Activated CD8-positive, alpha-beta memory T cell treated with anti-CD3 and anti-CD28 coated beads, Interleukin-2, amount 50 U/mL, for 4 hours (primary cell): ENCODE data around the gene EDC4.
"Not testable (repeated sequence)": the region's sequence is repeated elsewhere in the genome, so short reads cannot be mapped to it uniquely, and the experiment has no call there.

Experiments
- DNase-seq: peaks from one replicate; pipeline ENCODE4 v3.0.0-alpha.2; 2020

Gene EDC4, protein sequence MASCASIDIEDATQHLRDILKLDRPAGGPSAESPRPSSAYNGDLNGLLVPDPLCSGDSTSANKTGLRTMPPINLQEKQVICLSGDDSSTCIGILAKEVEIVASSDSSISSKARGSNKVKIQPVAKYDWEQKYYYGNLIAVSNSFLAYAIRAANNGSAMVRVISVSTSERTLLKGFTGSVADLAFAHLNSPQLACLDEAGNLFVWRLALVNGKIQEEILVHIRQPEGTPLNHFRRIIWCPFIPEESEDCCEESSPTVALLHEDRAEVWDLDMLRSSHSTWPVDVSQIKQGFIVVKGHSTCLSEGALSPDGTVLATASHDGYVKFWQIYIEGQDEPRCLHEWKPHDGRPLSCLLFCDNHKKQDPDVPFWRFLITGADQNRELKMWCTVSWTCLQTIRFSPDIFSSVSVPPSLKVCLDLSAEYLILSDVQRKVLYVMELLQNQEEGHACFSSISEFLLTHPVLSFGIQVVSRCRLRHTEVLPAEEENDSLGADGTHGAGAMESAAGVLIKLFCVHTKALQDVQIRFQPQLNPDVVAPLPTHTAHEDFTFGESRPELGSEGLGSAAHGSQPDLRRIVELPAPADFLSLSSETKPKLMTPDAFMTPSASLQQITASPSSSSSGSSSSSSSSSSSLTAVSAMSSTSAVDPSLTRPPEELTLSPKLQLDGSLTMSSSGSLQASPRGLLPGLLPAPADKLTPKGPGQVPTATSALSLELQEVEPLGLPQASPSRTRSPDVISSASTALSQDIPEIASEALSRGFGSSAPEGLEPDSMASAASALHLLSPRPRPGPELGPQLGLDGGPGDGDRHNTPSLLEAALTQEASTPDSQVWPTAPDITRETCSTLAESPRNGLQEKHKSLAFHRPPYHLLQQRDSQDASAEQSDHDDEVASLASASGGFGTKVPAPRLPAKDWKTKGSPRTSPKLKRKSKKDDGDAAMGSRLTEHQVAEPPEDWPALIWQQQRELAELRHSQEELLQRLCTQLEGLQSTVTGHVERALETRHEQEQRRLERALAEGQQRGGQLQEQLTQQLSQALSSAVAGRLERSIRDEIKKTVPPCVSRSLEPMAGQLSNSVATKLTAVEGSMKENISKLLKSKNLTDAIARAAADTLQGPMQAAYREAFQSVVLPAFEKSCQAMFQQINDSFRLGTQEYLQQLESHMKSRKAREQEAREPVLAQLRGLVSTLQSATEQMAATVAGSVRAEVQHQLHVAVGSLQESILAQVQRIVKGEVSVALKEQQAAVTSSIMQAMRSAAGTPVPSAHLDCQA (N-terminal part only)

DNA sequence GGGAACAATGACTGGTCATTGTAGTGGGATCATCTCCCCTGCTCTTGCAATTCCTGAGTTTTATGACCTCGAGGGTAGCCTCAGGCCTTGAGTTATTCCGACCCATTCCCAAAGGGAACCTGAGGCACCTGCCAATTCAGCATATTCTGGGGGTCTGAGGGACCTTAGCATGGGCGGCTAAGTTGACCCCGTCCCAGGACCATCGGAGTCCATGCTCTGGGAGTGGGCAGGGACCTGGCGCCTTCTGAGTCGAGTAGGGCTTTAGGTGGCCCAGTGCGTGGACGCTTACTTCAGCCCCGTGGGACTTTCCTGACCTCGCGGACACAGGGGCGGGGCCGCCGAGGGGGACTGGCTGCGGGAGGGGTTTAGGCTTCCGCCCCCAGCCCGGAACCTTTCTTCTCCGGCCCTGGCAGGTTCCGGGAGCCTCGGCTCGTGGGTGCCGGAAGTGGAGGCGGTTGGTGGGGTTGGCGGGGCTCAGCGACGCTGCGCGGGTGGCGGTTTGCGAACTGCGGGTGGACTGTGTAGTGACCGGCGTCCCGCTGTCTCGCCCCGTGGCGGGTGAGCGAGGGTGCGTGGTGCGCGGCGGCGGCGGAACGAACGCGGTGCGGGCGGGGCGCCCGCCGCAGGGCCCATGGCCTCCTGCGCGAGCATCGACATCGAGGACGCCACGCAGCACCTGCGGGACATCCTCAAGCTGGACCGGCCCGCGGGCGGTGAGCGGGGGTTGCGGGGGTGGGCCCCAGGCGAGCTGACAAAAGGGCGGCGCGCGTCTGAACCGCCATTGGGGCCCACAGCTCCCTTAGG is at the start of gene EDC4:
EDC4 (plus strand) TSS at position 422 of the 804 bp plus-strand sequence; CDS start at position 632, 210 bp downstream.
- DNase-seq = peak; percentile 84

DNA sequence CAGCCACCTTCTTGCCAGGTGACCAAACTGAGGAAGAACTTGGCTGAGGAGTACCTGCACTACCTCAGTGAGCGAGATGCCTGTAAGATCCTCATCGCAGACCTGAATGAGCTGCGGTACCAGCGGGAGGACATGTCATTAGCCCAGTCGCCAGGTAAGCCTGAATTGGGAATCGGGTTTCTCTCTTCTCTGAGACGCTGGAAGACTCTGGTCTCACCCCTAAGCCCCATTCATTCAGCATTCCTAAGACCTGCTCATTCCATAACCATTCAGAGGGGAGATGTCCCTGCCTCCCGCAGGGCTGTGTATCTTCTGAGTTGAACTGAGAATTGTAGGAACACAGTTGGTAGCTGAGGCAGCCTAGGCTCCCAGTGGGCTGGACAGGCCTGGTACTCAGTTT is 47.7 kb upstream of the EDC4 start:
- no peak for DNase-seq

DNA sequence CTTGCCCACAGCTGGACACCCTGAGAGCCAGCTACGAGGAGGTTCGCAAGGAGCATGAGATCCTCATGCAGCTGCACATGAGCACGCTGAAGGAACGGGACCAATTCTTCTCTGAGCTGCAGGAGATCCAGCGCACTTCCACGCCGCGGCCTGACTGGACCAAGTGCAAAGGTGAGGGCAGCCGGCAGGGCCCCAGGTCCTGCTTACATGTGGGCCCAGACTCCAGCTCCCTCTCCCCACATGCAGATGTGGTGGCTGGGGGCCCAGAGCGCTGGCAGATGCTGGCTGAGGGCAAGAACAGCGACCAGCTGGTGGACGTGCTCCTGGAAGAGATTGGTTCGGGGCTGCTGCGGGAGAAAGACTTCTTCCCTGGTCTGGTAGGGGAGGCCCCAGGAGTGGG is 46.9 kb upstream of the EDC4 start:
- DNase-seq = no peak

DNA sequence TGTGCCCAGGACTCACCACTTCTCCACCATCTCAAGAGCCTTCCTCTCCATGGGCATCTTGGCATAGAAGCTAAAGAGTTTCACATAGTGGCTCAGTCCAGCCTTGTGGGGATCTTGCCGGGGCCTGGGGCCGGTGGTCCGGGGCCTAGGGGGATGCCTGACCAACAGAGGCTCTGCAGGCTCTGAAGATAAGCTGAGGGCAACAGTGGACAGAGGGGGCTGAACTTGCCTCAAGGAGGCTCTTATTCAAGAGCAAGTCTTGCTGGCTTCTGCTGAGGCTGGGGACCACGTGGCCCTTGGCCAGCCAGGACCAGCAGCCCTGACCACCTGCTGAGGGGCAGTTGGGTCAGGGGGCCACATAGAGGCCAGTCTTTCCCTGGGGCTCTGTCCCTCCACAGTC is 44.2 kb upstream of the EDC4 start:
- no peak for DNase-seq

DNA sequence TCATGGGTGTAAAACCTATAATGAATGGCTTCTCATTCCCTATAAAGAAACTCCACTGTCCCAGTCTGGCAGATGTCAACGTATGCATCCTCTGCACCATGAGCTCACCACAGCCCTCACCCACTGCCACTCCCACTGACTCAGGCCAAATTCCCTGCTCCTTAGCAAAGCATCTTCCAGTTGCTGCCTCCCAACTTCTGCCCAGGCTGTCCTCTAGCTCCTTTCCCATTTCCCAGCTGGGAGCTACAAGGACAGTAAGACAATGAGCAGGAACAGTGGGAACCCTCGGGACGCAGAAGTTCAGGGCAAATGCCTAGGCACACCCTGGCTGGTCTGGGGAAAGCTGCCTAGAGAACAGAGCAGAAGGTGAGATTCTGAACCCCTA is 39.8 kb upstream of the EDC4 start:
- DNase-seq = no peak

DNA sequence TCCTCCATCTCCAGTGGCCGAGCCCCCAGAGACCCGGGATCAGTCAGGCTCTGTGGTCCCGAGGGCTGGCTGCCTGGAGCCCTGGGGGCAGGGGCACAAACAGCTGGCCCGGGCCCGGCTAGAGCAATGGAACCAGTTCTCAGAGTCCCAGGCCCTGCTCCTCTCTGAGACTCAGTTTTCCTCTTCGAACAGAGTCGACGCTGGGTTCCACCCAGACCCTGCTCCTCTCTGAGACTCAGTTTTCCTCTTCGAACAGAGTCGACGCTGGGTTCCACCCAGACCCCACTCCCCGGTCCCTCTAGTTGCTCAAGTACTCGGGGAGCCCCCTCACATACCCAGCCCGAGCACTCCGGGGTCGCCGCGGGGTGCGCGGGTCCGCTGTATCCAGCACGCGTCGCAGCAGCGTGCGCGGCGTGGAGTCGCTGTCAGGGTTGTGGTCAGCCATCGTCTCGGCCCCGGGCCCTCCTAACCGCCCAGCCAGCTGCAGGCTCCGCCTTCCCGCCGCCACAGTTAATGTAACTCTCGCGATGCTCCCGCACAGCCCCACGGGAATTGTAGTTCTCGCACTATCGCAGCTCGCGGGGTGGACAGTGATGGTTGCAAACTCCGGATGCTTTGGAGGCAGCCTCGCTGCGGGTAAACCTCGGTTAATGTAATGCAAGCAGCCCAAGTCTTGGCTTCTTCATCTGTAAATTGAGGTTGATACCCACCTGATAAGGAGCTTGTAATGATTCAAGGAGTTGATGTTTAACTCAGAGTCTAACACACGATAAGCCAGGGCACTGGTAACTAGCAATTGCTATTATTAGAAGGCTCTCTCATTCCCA is 39.2 kb upstream of the EDC4 start:
- DNase-seq = peak; percentile 92

DNA sequence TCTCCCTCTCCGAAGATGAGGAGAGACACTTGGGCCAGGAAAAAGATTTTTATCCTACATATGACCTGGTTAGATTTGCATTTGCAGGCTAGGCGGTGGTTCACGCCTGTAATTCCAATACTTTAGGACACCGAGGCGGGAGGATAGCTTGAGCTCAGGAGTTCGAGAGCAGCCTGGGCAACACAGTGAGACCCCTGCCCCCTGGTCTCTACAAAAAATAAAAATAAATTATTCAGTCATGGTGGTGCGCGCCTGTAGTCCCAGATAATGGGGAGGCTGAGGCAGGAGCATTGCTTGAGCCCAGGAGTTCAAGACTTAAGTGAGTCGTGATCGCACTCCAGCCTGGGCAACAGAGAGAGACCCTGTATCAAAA is 38.6 kb upstream of the EDC4 start:
- no peak for DNase-seq

DNA sequence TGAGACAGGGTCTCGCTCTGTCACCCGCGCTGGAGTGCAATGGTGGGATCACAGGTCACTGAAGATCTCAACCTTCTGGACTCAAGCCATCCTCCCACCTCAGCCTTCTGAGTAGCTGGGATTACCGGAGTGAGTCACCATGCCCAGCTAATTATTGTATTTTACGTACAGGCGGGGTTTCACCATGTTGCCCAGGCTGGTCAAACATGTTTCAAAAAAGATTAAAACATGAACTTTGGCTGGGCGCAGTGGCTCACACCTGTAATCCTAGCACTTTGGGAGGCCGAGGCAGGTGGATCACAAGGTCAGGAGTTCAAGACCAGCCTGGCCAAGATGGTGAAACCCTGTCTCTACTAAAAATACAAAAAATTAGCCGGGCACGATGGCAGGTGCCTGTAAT is 35.7 kb upstream of the EDC4 start:
- DNase-seq = not testable (repeated sequence)

DNA sequence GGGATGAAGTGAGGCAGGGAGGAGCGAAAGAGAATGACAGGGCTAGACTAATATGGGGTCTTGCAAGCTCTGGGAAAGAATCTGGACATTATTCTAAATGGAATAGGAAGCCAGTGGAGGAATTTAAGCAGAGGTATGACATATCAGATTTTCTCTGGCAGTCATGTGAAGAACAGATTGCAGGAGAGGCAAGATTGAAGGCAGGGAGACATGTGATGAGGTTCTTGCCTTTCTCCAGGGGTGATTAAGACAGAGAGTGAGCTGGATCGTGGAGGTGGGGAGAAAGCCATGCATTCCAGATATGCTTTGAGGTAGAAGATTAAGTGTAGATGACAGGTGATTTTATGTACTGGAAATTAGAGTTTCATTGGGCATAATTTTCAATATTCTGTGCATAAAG is 35.0 kb upstream of the EDC4 start:
- no peak for DNase-seq

DNA sequence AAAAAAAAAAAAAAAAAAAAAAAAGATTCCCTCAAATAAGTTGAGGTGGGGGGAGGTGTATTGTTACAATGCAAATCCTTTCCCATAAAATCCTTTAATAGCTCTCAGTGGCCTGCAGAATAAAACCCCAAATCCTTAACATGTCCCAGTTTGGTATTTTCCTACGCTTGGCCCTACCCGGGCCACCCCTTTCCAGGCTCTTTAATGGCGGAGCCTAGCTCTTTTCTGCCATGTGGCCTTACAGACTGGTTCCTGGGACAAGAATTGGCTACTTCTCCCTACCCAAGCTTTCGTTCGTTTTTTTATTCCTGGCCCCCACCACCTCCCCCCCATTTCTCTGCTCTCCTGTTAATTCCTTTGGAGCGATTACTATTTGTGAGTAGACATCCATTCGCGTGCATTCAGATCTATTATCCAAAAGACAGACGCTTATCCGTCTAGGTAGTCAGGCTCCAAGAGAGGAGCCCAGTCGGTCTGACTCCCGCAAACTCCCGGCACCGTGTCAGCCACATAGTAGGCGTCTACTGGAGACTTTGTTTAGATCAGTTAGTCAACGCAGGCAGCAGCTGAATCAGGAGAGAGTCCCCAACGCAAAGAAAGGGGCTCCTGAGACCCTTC is 31.5 kb upstream of the EDC4 start:
- DNase-seq = no peak

DNA sequence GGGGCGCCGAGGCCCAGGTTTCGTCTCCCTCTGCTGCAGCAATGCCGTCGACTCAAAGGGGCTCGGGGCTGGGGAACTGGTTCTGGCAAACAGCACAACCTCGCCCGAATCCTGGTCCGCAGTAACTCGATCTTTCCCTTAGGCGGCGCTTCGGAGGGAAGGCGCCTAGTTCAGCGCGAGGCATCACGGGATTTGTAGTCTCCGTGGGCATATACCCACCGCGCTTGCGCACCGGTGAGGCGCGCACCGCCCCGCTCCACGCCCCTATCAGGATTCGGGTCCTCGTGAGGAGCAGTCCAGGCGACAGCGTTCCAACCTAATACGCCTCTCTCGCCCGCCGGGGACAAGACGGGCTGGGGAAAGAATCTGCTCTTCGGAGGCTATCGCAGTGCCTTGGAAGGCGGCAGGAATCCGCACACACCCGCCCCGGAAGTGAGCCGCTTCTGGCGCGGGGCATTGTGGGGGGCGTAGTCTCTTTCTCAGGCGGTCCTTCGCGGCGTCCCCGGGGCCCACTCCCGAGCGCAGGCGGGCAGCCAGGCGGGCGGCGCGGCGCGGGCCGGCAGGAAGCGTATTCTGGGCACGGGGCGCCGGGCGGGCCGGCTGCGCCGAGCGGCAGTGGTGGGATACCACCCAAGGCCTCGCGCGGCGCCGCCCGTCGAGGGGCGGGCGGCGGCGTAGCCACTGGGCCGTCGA is 30.9 kb upstream of the EDC4 start, which contains the start of gene THAP11:
THAP11 (plus strand) TSS at position 505 of the 693 bp plus-strand sequence. CDS start 235 bp downstream, outside the sequence.
- DNase-seq = peak; percentile 93

DNA sequence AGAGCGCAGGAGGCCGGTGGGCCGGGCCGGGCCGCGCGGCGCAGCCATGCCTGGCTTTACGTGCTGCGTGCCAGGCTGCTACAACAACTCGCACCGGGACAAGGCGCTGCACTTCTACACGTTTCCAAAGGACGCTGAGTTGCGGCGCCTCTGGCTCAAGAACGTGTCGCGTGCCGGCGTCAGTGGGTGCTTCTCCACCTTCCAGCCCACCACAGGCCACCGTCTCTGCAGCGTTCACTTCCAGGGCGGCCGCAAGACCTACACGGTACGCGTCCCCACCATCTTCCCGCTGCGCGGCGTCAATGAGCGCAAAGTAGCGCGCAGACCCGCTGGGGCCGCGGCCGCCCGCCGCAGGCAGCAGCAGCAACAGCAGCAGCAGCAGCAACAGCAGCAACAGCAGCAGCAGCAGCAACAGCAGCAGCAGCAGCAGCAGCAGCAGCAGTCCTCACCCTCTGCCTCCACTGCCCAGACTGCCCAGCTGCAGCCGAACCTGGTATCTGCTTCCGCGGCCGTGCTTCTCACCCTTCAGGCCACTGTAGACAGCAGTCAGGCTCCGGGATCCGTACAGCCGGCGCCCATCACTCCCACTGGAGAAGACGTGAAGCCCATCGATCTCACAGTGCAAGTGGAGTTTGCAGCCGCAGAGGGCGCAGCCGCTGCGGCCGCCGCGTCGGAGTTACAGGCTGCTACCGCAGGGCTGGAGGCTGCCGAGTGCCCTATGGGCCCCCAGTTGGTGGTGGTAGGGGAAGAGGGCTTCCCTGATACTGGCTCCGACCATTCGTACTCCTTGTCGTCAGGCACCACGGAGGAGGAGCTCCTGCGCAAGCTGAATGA is 30.1 kb upstream of the EDC4 start:
- DNase-seq = peak; percentile 54

DNA sequence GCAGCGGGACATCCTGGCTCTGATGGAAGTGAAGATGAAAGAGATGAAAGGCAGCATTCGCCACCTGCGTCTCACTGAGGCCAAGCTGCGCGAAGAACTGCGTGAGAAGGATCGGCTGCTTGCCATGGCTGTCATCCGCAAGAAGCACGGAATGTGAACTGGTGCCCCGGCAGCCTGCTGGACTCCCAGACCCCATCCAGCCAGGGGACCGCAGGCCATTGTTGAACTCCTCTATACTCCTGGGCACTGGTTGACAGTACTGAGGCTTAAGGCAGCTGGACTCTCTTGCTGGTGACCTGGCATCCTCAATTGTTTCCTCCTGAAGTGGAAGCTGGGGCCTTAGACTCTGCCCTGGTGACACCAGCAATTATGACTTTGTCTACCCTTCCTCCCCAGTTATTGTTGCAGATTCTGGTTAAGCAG is 29.5 kb upstream of the EDC4 start:
- DNase-seq = no peak

DNA sequence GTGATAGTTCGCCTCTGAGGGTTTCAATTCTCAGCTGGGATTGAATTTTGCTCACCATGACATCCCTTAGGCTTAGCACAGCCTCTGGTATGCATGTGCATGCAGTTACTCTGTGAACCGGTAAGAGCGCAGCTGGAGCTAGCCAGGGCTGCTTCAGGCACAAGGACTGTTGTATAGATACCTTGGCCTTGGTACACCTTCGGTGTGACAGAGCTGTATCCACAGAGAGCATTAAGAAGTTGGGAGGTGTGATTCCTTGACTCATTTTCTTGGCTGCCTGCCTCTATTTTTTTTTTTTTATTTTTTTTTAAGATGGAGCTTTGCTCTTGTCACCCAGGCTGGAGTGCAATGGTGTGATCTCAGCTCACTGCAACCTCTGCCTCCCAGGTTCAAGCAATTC is 28.4 kb upstream of the EDC4 start:
- no peak for DNase-seq

DNA sequence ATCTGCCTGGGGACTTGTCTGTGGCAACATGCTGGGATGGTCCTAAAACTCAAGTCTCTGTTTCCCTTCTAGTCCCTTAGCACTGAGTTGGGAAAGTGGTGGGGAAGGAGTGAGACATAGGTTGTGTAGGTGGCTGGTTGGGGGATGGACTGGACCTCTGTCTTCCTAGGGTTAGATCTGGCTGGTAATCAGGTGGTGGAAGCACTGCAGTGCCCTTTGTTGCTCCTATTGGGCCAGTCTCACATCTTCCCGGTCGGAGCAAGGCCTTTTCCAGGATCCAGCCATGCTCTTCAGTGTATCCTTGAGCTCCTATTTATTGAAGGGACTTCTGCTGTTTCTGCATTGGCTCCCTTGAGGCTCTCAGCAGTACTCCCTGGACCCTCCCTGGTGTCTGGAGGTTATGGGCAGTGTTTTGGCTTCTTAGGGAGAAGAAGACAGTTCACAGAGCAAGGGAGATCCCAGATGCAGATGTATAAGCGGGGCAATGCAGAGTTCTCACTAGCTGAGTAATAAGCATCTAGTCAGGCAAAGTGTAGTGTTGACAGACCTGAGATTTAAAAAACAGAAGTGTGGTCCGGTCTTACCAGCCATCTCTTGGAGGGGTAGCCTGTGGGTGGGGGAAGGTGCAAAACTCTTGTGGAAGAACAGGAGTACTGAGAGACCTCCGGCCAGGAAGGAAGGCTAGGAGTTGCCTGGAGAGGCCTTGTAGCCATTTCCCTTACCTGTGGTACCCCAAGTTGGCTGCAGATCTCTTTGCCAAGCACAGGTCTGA is 27.4 kb upstream of the EDC4 start:
- DNase-seq = no peak

DNA sequence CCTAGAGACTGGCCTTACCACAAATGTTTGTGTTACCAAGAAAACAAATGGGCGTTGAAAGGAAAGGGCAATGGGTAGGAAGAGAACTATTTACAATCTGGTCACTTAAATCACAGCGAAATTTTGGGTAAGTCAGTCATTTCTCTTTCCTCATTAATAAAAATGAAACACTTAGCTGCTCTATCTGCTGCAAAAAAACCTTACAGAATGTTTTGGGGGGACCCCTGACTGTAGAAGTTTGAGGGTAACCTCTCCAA is 26.9 kb upstream of the EDC4 start:
- no peak for DNase-seq

DNA sequence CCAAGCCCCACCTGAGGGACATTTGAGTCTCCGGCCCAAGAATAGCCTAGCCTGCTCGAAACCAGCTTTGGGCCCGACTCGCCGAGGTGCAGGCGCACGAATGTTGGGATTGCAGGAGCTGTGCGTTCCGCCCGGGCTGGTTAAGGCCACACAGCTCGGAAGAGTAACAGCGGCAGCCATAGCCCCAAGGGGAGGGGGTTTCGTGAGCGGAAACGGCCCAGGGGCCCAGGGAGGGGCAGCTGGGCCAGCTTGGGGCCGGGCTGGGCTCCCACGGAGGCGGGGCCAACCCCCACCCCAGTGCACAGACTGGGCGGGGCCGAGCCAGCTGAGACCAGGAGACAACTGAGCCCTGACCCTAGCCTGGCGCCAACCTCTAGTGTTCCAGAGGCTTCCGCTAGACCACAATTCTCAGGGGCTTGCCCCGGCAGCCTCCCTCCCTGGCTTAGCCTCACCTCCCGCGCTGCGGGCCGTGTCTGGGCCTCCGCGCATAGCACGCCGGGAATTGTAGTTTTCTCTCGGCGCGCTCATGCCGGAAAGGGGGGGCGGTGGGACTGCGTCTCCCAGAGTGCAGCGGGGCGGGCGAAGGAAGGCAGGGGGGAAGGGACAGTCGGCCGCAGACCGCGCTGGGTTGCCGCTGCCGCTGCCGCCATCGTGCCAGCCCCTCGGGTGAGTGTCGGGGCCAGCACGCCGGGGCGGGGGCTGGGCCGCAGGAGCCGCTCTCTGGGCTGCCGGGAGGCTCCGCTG is 26.4 kb upstream of the EDC4 start, which contains the start of gene NUTF2:
NUTF2 (plus strand) TSS at position 614 of the 744 bp plus-strand sequence. CDS start 18,198 bp downstream, outside the sequence.
- DNase-seq = peak; percentile 95
